H1 (cell line): ENCODE results near the gene RAP1B. TPM values are rescaled to one million over a fixed set of nuclear protein-coding genes. Genes with fewer than 3 reads are reported as not detected.

ENCODE experiments used
- CTCF ChIA-PET: fragments of 300-600 bp; sonication (Branson Sonifier 250); formaldehyde crosslinking; loops from one replicate; lab custom pipeline; 2021; ENCODE audit not compliant: partially characterized antibody; lab: Charles Lee
- POLR2A ChIA-PET: fragments of 300-600 bp; sonication (Branson Sonifier 250); formaldehyde crosslinking; loops from one replicate; lab custom pipeline; 2021; ENCODE audit warnings: inconsistent platforms; ENCODE audit not compliant: partially characterized antibody; lab: Charles Lee
- DNase-seq, 2 experiments: peaks; one replicate each; pipeline versions ENCODE4 v3.0.0 to v3.0.0-alpha.2; 2010 to 2022; ENCODE audit warnings: low spot score in 2 of 2, low read depth in 1 of 2, mixed read lengths in 1 of 2
- FAIRE-seq: peaks from 2 replicates; lab custom pipeline; 2011; peaks lifted over from hg19 to GRCh38; lab: Jason Lieb, UNC
- H2AFZ ChIP-seq: 2 replicates; pipeline ENCODE4 v1.8.1; 2012; ENCODE audit warnings: low read length, inconsistent platforms
- H2AK5ac ChIP-seq: 2 replicates; pipeline ENCODE4 v1.6.1; 2013; ENCODE audit warnings: low read depth, low read length
- H2BK120ac ChIP-seq: replicated peaks from 2 replicates; pipeline ENCODE3; 2013; ENCODE audit warnings: low read depth, low read length, inconsistent platforms
- H2BK12ac ChIP-seq: 2 replicates; pipeline ENCODE4 v1.6.1; 2013; ENCODE audit warnings: low read depth, low read length
- H2BK15ac ChIP-seq: 2 replicates; pipeline ENCODE4 v1.6.1; 2013; ENCODE audit warnings: low read length
- H2BK20ac ChIP-seq: 2 replicates; pipeline ENCODE4 v1.6.1; 2013; ENCODE audit warnings: low read length
- H2BK5ac ChIP-seq: 2 replicates; pipeline ENCODE4 v1.6.1; 2013; ENCODE audit warnings: low read depth, low read length
- H3K14ac ChIP-seq: 2 replicates; pipeline ENCODE4 v1.6.1; 2013; ENCODE audit warnings: inconsistent platforms; ENCODE audit not compliant: insufficient read length
- H3K18ac ChIP-seq: 2 replicates; pipeline ENCODE4 v1.6.1; 2013; ENCODE audit warnings: low read length; ENCODE audit errors: extremely low read depth
- H3K23ac ChIP-seq: 2 replicates; pipeline ENCODE4 v1.6.1; 2013; ENCODE audit warnings: inconsistent platforms; ENCODE audit not compliant: insufficient read length
- H3K23me2 ChIP-seq: 2 replicates; pipeline ENCODE4 v1.6.1; 2013; ENCODE audit warnings: low read depth, low read length
- H3K27ac ChIP-seq: 2 replicates; pipeline ENCODE4 v1.6.1; 2011; ENCODE audit warnings: low read depth, low read length, inconsistent platforms
- H3K27me3 ChIP-seq, 4 experiments: replicated peaks in 1 of 4; 1 replicate in 1 of 4; 2 replicates in 3 of 4; pipeline versions ENCODE4 v1.6.1 to v1.8.1; 2011 to 2013; ENCODE audit warnings: low read length in 3 of 4, mild to moderate bottlenecking in 3 of 4, inconsistent platforms in 2 of 4, mixed read lengths in 2 of 4, moderate library complexity in 1 of 4; ENCODE audit not compliant: control insufficient read depth in 3 of 4, insufficient read depth in 3 of 4; ENCODE audit errors: extremely low read depth in 1 of 4
- H3K36me3 ChIP-seq, 4 experiments: 2 replicates each; pipeline versions ENCODE4 v1.6.1 to v1.8.1; 2011 to 2013; ENCODE audit warnings: mild to moderate bottlenecking in 4 of 4, low read length in 3 of 4, moderate library complexity in 2 of 4, control low read depth in 1 of 4, inconsistent platforms in 1 of 4; ENCODE audit not compliant: insufficient read depth in 4 of 4, control insufficient read depth in 2 of 4
- H3K4ac ChIP-seq: replicated peaks from 2 replicates; pipeline ENCODE3; 2013; ENCODE audit warnings: low read length, low read depth, mixed read lengths, inconsistent platforms; ENCODE audit not compliant: insufficient read length
- H3K4me1 ChIP-seq, 4 experiments: replicated peaks in 1 of 4; 1 replicate in 1 of 4; 2 replicates in 3 of 4; pipeline versions ENCODE4 v1.6.1 to v1.8.1; 2011 to 2013; ENCODE audit warnings: low read length in 3 of 4, inconsistent platforms in 2 of 4, mixed read lengths in 1 of 4; ENCODE audit not compliant: insufficient read depth in 4 of 4, control insufficient read depth in 3 of 4
- H3K4me2 ChIP-seq, 2 experiments: 2 replicates each; pipeline versions ENCODE4 v1.6.1 to v1.8.1; 2011 to 2013; ENCODE audit warnings: low read depth in 2 of 2, low read length in 2 of 2, control low read depth in 1 of 2, inconsistent platforms in 1 of 2, mild to moderate bottlenecking in 1 of 2; ENCODE audit not compliant: insufficient read depth in 1 of 2
- H3K4me3 ChIP-seq, 4 experiments: fragments of 200-600, 300-600 bp in 1 of 4; sonication (generic), shearing (Covaris generic), sonication (Bioruptor Twin) in 1 of 4; 2 replicates each; pipeline versions ENCODE4 v1.5.1 to v1.8.1; 2011 to 2016; ENCODE audit warnings: low read length in 4 of 4, low read depth in 3 of 4, control low read depth in 2 of 4, inconsistent platforms in 2 of 4, mild to moderate bottlenecking in 2 of 4, mixed read lengths in 1 of 4, moderate library complexity in 1 of 4; ENCODE audit not compliant: insufficient read depth in 2 of 4; ENCODE audit errors: extremely low read depth in 1 of 4
- H3K56ac ChIP-seq: replicated peaks from 2 replicates; pipeline ENCODE3; 2013; ENCODE audit warnings: low read depth, mild to moderate bottlenecking, mixed read lengths, low read length, inconsistent platforms; ENCODE audit not compliant: insufficient read length
- H3K79me1 ChIP-seq: 2 replicates; pipeline ENCODE4 v1.6.1; 2013; ENCODE audit warnings: low read depth, low read length, control low read depth
- H3K79me2 ChIP-seq, 2 experiments: 2 replicates each; pipeline versions ENCODE4 v1.6.1 to v1.8.1; 2012 to 2013; ENCODE audit warnings: low read length in 2 of 2, mild to moderate bottlenecking in 2 of 2, inconsistent platforms in 1 of 2; ENCODE audit not compliant: insufficient read depth in 2 of 2, control insufficient read depth in 1 of 2
- H3K9ac ChIP-seq, 4 experiments: replicated peaks in 1 of 4; 1 replicate in 1 of 4; 2 replicates in 3 of 4; pipeline versions ENCODE4 v1.6.1 to v1.8.1; 2011 to 2013; ENCODE audit warnings: low read depth in 3 of 4, low read length in 3 of 4, control low read depth in 2 of 4, mild to moderate bottlenecking in 2 of 4, moderate library complexity in 2 of 4, inconsistent platforms in 1 of 4; ENCODE audit errors: extremely low read depth in 1 of 4
- H3K9me3 ChIP-seq, 2 experiments: 2 replicates each; pipeline versions ENCODE4 v1.6.1 to v1.8.1; 2012 to 2013; ENCODE audit warnings: mild to moderate bottlenecking in 2 of 2, moderate library complexity in 2 of 2, control low read depth in 1 of 2, inconsistent platforms in 1 of 2, low read depth in 1 of 2, low read length in 1 of 2, mixed read lengths in 1 of 2; ENCODE audit not compliant: insufficient read depth in 2 of 2
- H4K20me1 ChIP-seq, 2 experiments: replicated peaks in 1 of 2; 2 replicates each; pipeline versions ENCODE3 to v1.8.1; 2011 to 2013; ENCODE audit warnings: inconsistent platforms in 2 of 2, low read length in 2 of 2, mild to moderate bottlenecking in 1 of 2; ENCODE audit not compliant: insufficient read depth in 2 of 2, control insufficient read depth in 1 of 2
- H4K5ac ChIP-seq: 2 replicates; pipeline ENCODE4 v1.6.1; 2013; ENCODE audit warnings: low read length, low read depth, mixed read lengths, inconsistent platforms; ENCODE audit not compliant: insufficient read length
- H4K8ac ChIP-seq: 2 replicates; pipeline ENCODE4 v1.8.0; 2013; ENCODE audit warnings: mild to moderate bottlenecking, moderate library complexity, low read length, inconsistent platforms; ENCODE audit not compliant: insufficient read depth; ENCODE audit errors: extremely low read depth
- H4K91ac ChIP-seq: replicated peaks from 2 replicates; pipeline ENCODE3; 2013; ENCODE audit warnings: low read length, mixed read lengths, inconsistent platforms; ENCODE audit not compliant: insufficient read length
- EGR1 ChIP-seq: IDR thresholded peaks from 2 replicates; pipeline ENCODE4 v1.6.1; 2011; ENCODE audit warnings: low read depth, low read length, borderline replicate concordance
- FOSL1 ChIP-seq: IDR thresholded peaks from 2 replicates; pipeline ENCODE4 v1.6.1; 2011; ENCODE audit warnings: mild to moderate bottlenecking, low read depth, low read length, moderate library complexity; ENCODE audit not compliant: insufficient read depth
- KDM4A ChIP-seq: IDR thresholded peaks from one replicate; pipeline ENCODE4 v1.7.1; 2012; ENCODE audit warnings: low read depth, mild to moderate bottlenecking, moderate library complexity, low read length, inconsistent platforms; ENCODE audit not compliant: severe bottlenecking
- MAFK ChIP-seq: IDR thresholded peaks from 2 replicates; pipeline ENCODE4 v1.6.1; 2012; ENCODE audit warnings: low read depth, mild to moderate bottlenecking, improper control_type of control experiment, low read length
- NRF1 ChIP-seq: IDR thresholded peaks from 2 replicates; pipeline ENCODE4 v1.6.1; 2011; ENCODE audit warnings: mild to moderate bottlenecking, low read depth, low read length, improper control_type of control experiment
- RAD21 ChIP-seq, 2 experiments: IDR thresholded peaks in 1 of 2; conservative IDR thresholded peaks in 1 of 2; 2 replicates each; pipeline ENCODE4 v1.6.1; 2011; ENCODE audit warnings: low read depth in 2 of 2, low read length in 2 of 2, improper control_type of control experiment in 1 of 2, inconsistent platforms in 1 of 2, mild to moderate bottlenecking in 1 of 2, moderate library complexity in 1 of 2
- SIN3A ChIP-seq, 2 experiments: IDR thresholded peaks in 1 of 2; conservative IDR thresholded peaks in 1 of 2; 2 replicates each; pipeline ENCODE4 v1.6.1; 2011 to 2012; ENCODE audit warnings: low read length in 2 of 2, improper control_type of control experiment in 1 of 2, low read depth in 1 of 2, mild to moderate bottlenecking in 1 of 2
- SIRT6 ChIP-seq: IDR thresholded peaks from one replicate; pipeline ENCODE4 v1.7.1; 2012; ENCODE audit warnings: low read length, inconsistent platforms
- SP4 ChIP-seq: IDR thresholded peaks from 2 replicates; pipeline ENCODE4 v1.6.1; 2012; ENCODE audit warnings: low read length, inconsistent platforms
- SRF ChIP-seq: IDR thresholded peaks from 2 replicates; pipeline ENCODE4 v1.6.1; 2011; ENCODE audit warnings: mild to moderate bottlenecking, low read depth, low read length, moderate library complexity
- TAF7 ChIP-seq: optimal IDR thresholded peaks from 2 replicates; pipeline ENCODE3; 2011; ENCODE audit warnings: low read depth, mild to moderate bottlenecking, inconsistent platforms, low read length, moderate library complexity, borderline replicate concordance
- WGBS, 2 experiments: shearing (Covaris generic) in 1 of 2; methylation state at CpG; one replicate each; pipeline versions ENCODE4 v1.1.6 to v1.1.7; 2013 to 2015; ENCODE audit warnings: low lambda C conversion rate in 2 of 2, mixed read lengths in 2 of 2, inconsistent platforms in 1 of 2, low coverage in 1 of 2, missing lambda C conversion rate in 1 of 2; ENCODE audit not compliant: insufficient replicate concordance in 2 of 2, insufficient coverage in 1 of 2, insufficient read length in 1 of 2; ENCODE audit errors: extremely low coverage in 1 of 2, missing lambda C conversion rate in 1 of 2; 5-methylcytosine and 5-hydroxymethylcytosine counted together
- polyA plus RNA-seq, 7 experiments: library from polyadenylated mRNA; depleted of rRNA in 3 of 7; stranded (reverse) in 5 of 7; unstranded in 2 of 7; fragments of >200 nt in 5 of 7; fragments of 200-250 nt in 2 of 7; gene quantifications; 1 replicate in 5 of 7; 2 replicates in 1 of 7; 4 replicates in 1 of 7; pipeline versions ENCODE4 v1.2.1 to v1.2.3, GENCODE V29; 2011 to 2013; ENCODE audit warnings: missing spikeins in 2 of 7, mixed read lengths in 2 of 7
- total RNA-seq: library from RNA; stranded (reverse); fragmentation: NEBNext Ultra II Directional; extraction: Animal tissue kit (Norgen Biotek cat#: 25700); gene quantifications from 2 replicates; pipeline ENCODE4 v1.2.1, GENCODE V29; 2021

RAP1B gene
- total and polyA plus RNA-seq, 2 of the 8 experiments (the other 6 are each of a cell fraction or from before 2014, with no cell fraction given): 61.4 to 112 TPM

DNA sequence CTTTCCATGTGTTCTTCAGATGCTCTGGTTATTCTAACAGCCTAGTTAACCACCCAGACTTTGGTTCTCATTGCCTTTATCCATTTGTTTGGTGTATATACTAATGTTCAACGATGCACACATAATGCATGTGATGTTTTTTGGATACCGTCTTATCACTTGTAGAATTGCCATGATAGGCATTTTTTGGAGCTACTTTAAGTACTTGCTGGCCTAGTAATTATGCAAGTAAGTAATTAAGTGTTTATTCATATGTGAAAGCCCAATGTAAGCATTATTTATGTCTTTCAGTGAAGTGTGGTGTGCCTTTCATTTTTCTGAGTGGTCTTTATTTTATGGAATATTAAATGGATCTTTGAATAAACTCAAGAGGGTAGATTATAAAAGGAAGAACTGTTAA is 14.2 kb downstream of the RAP1B start:
- WGBS, 2 experiments: 95% methylated on average over 2 of the region's 2 CpGs; no CpG with 5 or more reads in 1 of the 2 experiments

More for the DNA sequence above, 14.2 kb downstream of the RAP1B start:
- peaks cover 4 to 7% of the 10 kb centered on the region in 2 experiments for H4K20me1 ChIP-seq
- H3K79me2 ChIP-seq: peaks cover 5 to 100% of the 10 kb centered on the region in 2 experiments
- no peak overlapping the region for H2AK5ac ChIP-seq
- ChIA-PET POLR2A (interaction anchor here (0.6 kb wide), 1 partner anchor 55 kb away, joined by 3 read pairs; no protein-coding TSS in a partner anchor), CTCF (interaction anchor here (0.5 kb wide), 1 partner anchor 1183 kb away, joined by 3 read pairs; no protein-coding TSS in a partner anchor)
- 0 out of 2 replicates have a peak, but pooled peaks cover 3% of the 10 kb centered on the region for H3K79me1 ChIP-seq
- no peak overlapping the region for H4K8ac ChIP-seq
- H2BK12ac ChIP-seq: no peak overlapping the region
- no peak overlapping the region for H3K23ac ChIP-seq
- no peak overlapping the region for H3K18ac ChIP-seq
- no peak overlapping the region for H2AFZ ChIP-seq
- H3K4ac ChIP-seq: no peak overlapping the region
- FAIRE-seq: no peak
- H3K27me3 ChIP-seq: no peaks in the 10 kb centered on the region
- H3K56ac ChIP-seq: no peak overlapping the region
- no peak overlapping the region for H2BK120ac ChIP-seq
- no peak overlapping the region for H3K9ac ChIP-seq
- TF ChIP-seq NRF1 (no peak), SIN3A (conservative IDR thresholded peaks at IDR 0.05 in 1 of 2, IDR thresholded peaks at IDR 0.05 in 1 of 2; ENCODE audit: low read depth in 1 of 2, low read length in 2 of 2) (no peak), EGR1 (no peak), RAD21 (IDR thresholded peaks at IDR 0.05 in 1 of 2, conservative IDR thresholded peaks at IDR 0.05 in 1 of 2; ENCODE audit: low read depth in 2 of 2, low read length in 2 of 2) (no peak), TAF7 (no peak), SP4 (no peak), KDM4A (no peak), SRF (no peak), FOSL1 (no peak), SIRT6 (no peak), MAFK (no peak)
- TF ChIP-seq, all 59 proteins: peak for 0
- Histone ChIP-seq H3K14ac (no peak overlapping the region), H3K27ac (no peak overlapping the region), H3K36me3 (peaks cover 0 to 14% (median 6%) of the 10 kb centered on the region in 4 experiments; a peak in 5 of 8 replicates), H3K4me2 (no peak overlapping the region), H2BK5ac (no peak overlapping the region), H4K5ac (no peak overlapping the region), H2BK20ac (no peak overlapping the region), H3K9me3 (peaks cover 0 to 6% of the 10 kb centered on the region in 2 experiments; a peak in 1 of 4 replicates), H3K4me1 (peaks cover 0 to 3% (median 0%) of the 10 kb centered on the region in 4 experiments; a peak in 3 of 7 replicates), H2BK15ac (no peak overlapping the region), H3K4me3 (no peak overlapping the region), H4K91ac (no peak overlapping the region), H3K23me2 (no peaks in the 10 kb centered on the region)
- DNase-seq: no peak
